ENCODE measurements around the gene FNIP1. TPM values are rescaled to one million over a fixed set of nuclear protein-coding genes. Genes with fewer than 3 reads are reported as not detected.

The FNIP1 gene
- polyA plus RNA-seq, 1 experiment = 15.8 TPM

- Histone ChIP-seq H3K27me3 (ENCODE audit: control insufficient read depth, insufficient read depth, low read length) (no peaks in the 10 kb centered on the region), H3K27ac (ENCODE audit: low read depth, low read length) (peak overlapping the region; percentile 92), H3K9me3 (ENCODE audit: control insufficient read depth, insufficient read depth, low read length) (peaks cover 4% of the 10 kb centered on the region; the same call in 1 of the 2 replicates), H3K4me3 (ENCODE audit: low read depth, low read length) (peak overlapping the region; percentile 97)
- POLR2A ChIA-PET = no interaction called here
- TF ChIP-seq, protein P1, sequence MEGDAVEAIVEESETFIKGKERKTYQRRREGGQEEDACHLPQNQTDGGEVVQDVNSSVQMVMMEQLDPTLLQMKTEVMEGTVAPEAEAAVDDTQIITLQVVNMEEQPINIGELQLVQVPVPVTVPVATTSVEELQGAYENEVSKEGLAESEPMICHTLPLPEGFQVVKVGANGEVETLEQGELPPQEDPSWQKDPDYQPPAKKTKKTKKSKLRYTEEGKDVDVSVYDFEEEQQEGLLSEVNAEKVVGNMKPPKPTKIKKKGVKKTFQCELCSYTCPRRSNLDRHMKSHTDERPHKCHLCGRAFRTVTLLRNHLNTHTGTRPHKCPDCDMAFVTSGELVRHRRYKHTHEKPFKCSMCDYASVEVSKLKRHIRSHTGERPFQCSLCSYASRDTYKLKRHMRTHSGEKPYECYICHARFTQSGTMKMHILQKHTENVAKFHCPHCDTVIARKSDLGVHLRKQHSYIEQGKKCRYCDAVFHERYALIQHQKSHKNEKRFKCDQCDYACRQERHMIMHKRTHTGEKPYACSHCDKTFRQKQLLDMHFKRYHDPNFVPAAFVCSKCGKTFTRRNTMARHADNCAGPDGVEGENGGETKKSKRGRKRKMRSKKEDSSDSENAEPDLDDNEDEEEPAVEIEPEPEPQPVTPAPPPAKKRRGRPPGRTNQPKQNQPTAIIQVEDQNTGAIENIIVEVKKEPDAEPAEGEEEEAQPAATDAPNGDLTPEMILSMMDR (IDR thresholded peaks at IDR 0.05; ENCODE audit: low read depth, low read length) = no peak
- CTCF ChIA-PET = interaction anchor here (1.7 kb wide), 1 partner anchor 45 kb away, joined by 4 read pairs; no protein-coding TSS in a partner anchor
- no peak for DNase-seq (ENCODE audit: low read depth, low spot score)
Measured at GRCh38 chr5:131634238-131634637, 162.6 kb downstream of the FNIP1 start.

- Histone ChIP-seq H3K27ac (ENCODE audit: low read depth, low read length) (no peak overlapping the region), H3K27me3 (ENCODE audit: control insufficient read depth, insufficient read depth, low read length) (no peaks in the 10 kb centered on the region), H3K4me3 (ENCODE audit: low read depth, low read length) (peak overlapping the region; percentile 97), H3K9me3 (ENCODE audit: control insufficient read depth, insufficient read depth, low read length) (peaks cover 4% of the 10 kb centered on the region; the same call in 1 of the 2 replicates)
- TF ChIP-seq, protein P1 (IDR thresholded peaks at IDR 0.05; ENCODE audit: low read depth, low read length) = no peak
- DNase-seq (ENCODE audit: low read depth, low spot score) = no peak
- ChIA-PET POLR2A (no interaction called here), CTCF (interaction anchor here (1.7 kb wide), 1 partner anchor 45 kb away, joined by 4 read pairs; no protein-coding TSS in a partner anchor)
Measured at GRCh38 chr5:131633830-131634229, 163.0 kb downstream of the FNIP1 start.

DNA sequence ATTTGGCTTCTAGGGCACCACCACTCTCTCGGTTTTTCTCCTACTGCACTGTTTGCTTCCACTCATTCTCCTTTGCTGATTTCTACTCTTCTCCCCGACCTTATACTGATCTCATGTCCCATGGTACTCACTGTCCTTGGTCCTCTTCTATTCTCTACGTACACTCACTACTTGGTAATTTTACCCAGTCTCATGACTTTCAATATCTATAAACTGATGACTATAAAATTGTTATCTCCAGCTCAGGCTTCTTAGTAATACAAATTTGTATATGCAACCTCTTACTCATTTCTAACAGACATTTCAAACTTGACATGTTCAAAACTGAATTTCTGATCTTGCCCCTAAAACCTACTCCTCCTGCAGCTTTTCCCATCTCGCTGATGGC lies 165.9 kb downstream of the FNIP1 start:
- H3K27me3 ChIP-seq (ENCODE audit: control insufficient read depth, insufficient read depth, low read length) = no peaks in the 10 kb centered on the region
- DNase-seq (ENCODE audit: low read depth, low spot score) = no peak
- ChIA-PET POLR2A (interaction anchor here (0.6 kb wide), 2 partner anchors 42 to 110 kb away, joined by 3 to 4 read pairs; no protein-coding TSS in a partner anchor), CTCF (interaction anchor here (0.9 to 3.2 kb wide), 2 partner anchors 30 to 42 kb away, joined by 7 to 12 read pairs; no protein-coding TSS in a partner anchor)
- peaks cover 4% of the 10 kb centered on the region; the same call in 1 of the 2 replicates for H3K9me3 ChIP-seq (ENCODE audit: control insufficient read depth, insufficient read depth, low read length)
- TF ChIP-seq, protein P1 (IDR thresholded peaks at IDR 0.05; ENCODE audit: low read depth, low read length) = no peak
- no peak overlapping the region for H3K27ac ChIP-seq (ENCODE audit: low read depth, low read length)
- H3K4me3 ChIP-seq (ENCODE audit: low read depth, low read length) = no peak overlapping the region

- CTCF ChIA-PET = interaction anchor here (0.9 to 3.2 kb wide), 2 partner anchors 29 to 41 kb away, joined by 7 to 12 read pairs; no protein-coding TSS in a partner anchor
- DNase-seq (ENCODE audit: low read depth, low spot score) = no peak
- POLR2A ChIA-PET = interaction anchor here (0.6 kb wide), 2 partner anchors 42 to 109 kb away, joined by 3 to 4 read pairs; no protein-coding TSS in a partner anchor
Measured at GRCh38 chr5:131630208-131630962, 166.4 kb downstream of the FNIP1 start.

More at GRCh38 chr5:131630208-131630962, 166.4 kb downstream of the FNIP1 start:
- Histone ChIP-seq H3K27me3 (ENCODE audit: control insufficient read depth, insufficient read depth, low read length) (no peaks in the 10 kb centered on the region), H3K27ac (ENCODE audit: low read depth, low read length) (no peak overlapping the region), H3K4me3 (ENCODE audit: low read depth, low read length) (no peak overlapping the region), H3K9me3 (ENCODE audit: control insufficient read depth, insufficient read depth, low read length) (peaks cover 4% of the 10 kb centered on the region; the same call in 1 of the 2 replicates)
- TF ChIP-seq, protein P1 (IDR thresholded peaks at IDR 0.05; ENCODE audit: low read depth, low read length) = no peak

All from AG04450 (cell line).